HT-29 (cell line): ENCODE data around the gene CER1. TPM values are rescaled to one million over a fixed set of nuclear protein-coding genes. Genes with fewer than 3 reads are reported as not detected.
"Not testable (repeated sequence)": the region's sequence is repeated elsewhere in the genome, so short reads cannot be mapped to it uniquely, and the experiment has no call there.

Source experiments
- DNase-seq: peaks from one replicate; pipeline ENCODE4 v3.0.0-alpha.2; 2015; ENCODE audit warnings: low spot score
- total RNA-seq: library from RNA; depleted of rRNA; stranded (reverse); fragments of >200 nt; shearing (Covaris generic); gene quantifications from 2 replicates; pipeline ENCODE4 v1.2.3, GENCODE V29; 2014

CER1 gene
- total RNA-seq, 1 experiment from 2014 or later: not detected

DNA sequence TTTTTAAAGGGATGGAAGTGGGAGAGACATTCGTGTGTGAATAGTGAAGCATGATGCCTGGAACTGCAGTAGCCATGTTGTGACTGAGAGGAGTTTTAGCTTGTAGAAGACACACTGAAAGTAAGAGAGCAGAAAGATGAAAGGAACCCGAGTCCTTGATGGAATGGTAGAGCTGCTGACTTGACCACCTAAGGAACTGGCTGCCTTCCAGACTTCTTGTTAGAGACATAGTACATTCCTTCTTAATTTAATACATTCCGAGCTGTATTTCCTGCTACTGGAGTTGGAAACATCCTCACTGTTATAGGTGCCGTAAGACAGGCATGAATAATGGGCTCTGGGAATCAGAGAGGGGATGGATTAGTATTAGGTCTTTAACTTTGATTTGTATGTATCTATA lies 7.4 kb downstream of the CER1 start:
- no peak for DNase-seq

DNA sequence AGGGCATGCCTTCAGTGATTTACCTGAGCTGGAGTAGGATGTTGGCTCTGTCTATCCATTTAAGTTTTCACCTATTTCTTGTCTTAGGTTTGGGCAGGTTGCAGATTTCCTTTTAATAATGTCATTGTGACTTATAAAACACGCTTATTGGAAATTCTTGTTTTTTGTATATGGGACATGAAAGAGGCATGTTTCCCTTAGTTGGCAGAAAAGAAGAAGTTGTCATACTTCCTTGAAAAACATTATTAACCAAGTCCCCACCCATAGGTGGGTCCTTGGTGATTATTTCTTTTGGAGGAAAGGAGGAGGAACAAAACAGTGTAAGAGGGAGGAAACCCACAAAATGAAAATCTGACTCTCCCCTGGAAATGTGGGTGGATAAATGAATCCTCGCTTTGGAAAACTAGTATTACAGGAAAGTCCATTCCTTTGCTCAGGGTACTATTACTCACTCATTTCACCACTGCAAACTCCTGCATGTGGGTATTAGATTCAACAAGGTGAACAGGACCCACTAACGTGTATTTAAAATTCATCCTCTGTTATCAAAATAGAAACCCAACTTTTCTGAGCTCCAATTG lies 9.3 kb downstream of the CER1 start:
- DNase-seq: no peak

DNA sequence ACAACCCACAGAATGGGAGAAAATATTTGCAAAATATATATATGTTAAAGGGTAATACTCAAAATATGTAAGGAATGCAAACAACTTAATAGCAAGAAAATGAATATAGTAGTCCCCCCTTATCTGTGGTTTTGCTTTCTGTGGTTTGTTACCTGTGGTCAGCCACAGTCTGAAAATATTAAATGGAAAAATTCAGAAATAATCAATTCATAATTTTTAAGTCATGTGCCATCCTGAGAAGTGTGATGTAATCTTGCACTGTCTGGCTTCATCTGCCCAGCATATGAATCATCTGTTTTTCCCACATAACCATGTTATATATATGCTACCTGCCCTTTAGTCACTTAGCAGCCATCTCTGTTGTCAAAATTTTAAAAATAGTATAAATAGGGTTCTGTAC lies 11.7 kb downstream of the CER1 start:
- DNase-seq: no peak

DNA sequence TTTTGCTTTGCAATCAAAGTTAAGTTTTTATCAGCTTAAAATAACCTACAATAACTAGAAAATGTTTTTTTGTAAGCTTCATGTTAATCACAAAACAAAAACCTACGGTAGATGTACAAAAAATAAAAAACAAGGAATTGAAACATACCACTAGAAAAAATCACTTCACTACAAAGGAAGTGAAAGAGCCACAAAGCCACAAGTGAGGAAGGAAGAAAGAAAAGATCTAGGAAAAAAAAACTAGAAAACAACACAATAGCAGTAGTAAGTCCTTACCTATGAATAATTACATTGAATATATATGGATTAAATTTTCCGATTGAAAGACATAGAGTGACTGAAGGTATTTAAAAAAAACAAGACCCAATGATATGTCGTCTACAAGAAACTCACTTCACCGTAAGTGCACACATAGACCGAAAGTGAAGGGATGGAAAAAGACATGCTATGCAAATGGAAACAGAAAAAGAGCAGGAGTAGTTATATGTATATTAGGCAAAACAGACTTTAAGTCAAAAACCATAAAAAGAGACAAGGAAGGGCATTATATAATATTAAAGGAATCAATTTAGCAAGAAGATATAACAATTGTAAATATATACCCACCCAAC lies 15.9 kb downstream of the CER1 start:
- DNase-seq: no peak

DNA sequence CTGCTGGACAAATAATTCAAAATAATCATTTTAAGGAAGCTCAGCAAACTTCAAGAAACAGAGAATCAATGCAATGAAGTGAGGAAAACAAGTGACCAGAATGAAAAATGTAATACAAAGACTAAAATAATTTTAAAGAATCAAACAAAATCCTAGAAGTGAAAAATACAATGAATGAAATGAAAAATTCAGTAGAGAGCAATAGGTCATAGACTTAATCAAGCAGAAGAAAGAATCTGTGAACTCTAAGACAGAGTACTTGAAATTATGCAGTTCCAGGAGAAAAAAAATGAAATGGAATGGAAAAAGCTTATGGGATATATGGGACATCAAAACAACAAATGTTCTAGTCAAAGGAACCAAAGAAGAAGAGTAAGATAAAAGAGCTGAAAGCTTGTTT lies 17.5 kb downstream of the CER1 start:
- DNase-seq: no peak

DNA sequence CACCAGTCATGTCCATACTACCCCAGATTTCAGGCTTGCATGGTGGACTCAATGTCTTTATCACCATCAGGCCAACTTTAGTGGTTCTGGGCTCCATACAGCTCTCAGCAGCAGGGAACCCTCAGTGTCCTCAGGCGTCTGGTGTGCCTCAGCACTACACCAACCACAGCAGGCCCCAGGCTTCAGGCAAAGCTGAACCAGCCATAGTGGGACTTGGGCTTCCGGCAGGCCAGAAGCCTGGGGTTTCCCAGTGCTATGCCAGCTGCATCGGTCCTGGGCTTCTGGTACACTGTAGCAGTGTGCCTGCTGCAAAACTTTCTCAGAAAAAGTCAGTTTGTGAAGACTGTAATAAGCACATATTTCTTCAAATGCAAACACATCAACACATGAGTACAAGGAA lies 18.3 kb downstream of the CER1 start:
- DNase-seq: no peak

DNA sequence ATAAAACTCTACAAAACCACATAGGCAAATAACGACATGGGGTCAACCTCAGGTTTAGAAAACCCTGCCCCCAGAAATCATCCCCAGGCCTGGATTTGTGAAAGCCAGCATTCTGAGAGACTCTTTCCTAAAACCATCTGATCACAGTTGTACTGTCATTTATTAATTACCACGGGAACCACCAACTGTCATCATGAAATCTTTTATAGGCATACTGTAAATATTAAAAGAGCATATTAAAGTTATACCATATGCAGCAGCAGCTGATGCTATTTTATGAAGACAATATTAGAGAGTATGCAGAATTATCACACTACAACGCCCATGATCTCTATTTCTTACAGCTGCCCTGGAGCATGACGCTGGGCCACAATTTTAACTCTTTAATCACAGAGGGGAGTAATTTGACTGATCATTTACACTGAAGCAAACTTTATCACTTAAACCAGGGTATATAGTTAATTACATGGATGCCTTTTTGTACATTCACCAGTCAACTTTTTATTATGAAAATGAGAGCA lies 20.3 kb downstream of the CER1 start:
- no peak for DNase-seq

DNA sequence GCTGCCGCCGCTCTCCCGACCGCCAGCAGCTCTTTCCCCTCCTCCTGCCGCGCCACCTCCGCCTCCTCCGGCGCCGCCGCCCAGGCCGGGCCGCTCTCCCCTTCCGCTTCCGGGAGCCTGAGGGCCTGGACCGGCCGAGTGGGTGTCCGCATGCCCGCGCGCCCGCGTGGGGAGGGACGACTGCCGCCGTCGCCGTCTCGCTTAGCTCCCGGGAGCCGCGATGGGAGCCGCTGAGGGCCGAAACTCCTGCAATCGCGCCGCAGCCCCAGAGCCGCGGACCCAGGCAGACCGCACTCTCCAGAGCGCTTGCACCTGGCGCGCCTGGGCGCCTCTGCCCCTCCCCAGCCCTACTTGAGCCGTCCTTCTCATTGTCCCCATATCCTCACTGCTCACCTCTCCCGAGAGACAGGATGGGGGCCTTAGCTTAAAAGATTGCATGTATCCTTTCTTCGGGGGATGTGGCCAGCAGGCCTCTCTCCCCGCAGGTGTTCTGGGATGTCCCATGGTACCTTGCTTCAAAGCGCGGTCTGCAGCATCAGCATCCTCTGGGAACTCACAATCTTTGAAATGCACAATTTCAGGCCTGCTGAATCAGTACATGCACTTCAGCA lies 29.2 kb downstream of the CER1 start, which contains the start of gene ZDHHC21:
TSS of gene ZDHHC21 (minus strand) at position 182 of the 611 bp plus-strand sequence. CDS start 19,092 bp downstream, outside the sequence.
- DNase-seq: peak; percentile 58

DNA sequence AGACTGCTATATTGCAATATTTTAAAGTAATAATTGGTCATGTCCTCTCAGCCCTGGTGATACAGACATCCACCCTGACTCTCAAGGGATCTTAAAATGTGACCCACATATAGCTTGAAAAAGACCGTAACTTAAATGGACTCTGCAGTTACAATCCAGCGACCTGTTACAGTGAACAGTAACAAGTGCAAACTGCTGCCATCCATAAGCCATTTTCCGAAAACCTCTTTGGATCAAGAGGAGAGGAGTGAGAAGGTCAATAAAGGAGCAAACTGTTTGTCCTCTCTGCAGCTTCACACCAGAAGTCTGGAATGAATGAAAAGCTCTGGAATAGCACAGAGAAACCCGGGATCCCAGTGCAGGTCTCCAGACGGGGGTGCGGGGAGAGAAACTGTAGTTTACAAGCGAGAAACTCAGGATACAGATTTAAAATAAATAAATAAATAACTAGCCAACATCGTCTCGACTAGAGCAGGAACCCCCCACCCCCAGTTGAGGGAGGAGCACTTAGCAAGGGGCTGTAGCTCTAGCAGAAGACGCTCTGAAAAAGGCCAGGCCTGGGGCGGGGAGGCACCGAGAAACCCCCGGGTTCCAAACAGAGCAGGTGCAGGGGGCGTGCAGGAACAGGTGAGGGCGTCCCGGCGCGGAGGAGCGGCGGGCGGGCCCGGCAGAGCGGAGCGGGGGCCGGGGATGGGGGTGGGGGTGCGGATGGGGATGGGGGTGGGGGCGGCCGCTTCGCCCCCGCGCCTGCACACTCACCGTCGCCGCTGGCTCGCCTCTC lies 29.9 kb downstream of the CER1 start:
- DNase-seq: peak; percentile 41

DNA sequence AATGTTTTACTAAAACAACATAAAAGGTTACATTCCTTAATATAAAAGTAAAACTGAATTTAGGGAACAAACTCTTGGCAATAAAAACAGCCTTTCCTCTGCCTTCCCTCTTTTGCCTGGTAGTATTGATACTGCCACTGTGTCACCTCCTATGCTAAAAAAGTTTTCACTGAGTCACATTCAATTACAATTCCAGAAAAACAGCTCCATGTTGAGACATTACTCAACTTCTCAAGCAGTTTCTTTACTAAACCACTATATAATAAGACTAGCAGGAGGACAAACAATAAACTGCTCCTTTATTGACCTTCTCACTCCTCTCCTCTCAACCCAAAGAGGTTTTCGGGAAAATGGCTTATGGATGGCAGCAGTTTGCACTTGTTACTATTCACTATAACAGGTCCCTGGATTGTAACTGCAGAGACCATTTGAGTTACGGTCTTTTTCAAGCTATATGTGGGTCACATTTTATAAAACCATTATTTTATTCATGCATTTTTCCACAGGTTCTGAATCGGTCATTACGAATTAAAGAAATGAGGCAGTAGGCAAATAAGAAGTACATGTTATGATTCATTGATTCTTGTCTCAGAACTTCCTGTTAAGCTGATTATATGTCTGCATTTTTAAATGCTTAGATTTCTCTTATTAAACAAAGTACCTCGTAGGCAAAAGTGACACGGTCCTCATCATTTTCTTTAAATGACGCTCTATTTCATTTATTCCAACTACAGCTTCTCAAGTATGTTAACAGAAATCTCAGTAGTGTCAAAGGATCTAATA lies 31.4 kb downstream of the CER1 start:
- no peak for DNase-seq

DNA sequence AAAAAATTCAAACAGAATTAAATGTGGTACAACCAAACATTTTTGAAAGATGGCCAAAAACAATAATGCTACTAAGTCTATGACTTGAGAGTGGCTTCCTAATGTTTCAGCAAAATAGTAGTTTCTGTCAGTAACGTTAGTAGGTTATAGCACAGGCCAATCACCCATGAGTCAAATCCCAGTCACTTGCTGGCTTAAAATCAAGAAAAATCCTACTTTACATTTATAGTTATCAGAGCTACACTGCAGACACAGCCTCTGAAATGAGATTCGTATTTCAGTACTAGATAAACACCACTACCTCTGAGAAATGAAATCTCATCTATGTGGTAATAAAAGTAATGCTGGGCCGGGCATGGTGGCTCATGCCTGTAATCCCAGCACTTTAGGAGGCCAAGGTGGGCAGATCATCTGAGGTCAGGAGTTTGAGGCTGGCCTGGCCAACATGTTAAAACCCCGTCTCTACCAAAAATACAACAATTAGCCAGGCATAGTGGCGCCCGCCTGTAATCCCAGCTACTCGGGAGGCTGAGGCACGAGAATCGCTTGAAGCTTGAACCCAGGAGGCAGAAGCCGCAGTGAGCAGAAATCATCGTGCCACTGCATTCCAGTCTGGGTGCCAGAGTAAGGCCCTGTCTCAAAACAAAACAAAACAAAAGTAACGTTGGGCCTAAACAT lies 35.4 kb downstream of the CER1 start:
- no peak for DNase-seq

DNA sequence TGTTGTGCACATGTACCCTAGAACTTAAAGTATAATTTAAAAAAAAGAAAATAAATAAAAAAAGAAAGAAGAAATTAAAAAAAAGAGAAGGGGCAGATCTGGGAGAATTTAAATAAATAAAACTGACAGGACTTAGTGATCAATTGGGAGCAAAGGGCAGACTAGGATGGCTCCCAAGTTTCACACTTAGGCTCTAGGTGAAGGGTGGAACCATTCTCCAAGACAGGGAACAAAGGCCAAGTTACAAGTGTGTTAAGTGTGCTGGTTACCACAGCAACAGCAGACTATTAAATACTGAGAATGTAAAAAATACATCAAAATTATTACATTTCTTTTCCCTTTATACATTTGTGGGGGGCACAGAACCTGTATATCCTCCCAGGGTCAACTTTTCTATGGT lies 36.4 kb downstream of the CER1 start:
- no peak for DNase-seq

DNA sequence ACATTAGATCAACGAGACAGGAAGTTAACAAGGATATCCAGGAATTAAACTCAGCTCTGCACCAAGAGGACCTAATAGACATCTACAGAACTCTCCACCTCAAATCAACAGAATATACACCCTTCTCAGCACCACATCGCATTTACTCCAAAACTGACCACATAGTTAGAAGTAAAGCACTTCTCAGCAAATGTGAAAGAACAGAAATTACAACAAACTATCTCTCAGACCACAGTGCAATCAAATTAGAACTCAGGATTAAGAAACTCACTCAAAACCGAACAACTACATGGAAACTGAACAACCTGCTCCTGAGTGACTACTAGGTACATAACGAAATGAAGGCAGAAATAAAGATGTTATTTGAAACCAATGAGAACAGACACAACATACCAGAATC lies 39.9 kb downstream of the CER1 start:
- DNase-seq: not testable (repeated sequence)

DNA sequence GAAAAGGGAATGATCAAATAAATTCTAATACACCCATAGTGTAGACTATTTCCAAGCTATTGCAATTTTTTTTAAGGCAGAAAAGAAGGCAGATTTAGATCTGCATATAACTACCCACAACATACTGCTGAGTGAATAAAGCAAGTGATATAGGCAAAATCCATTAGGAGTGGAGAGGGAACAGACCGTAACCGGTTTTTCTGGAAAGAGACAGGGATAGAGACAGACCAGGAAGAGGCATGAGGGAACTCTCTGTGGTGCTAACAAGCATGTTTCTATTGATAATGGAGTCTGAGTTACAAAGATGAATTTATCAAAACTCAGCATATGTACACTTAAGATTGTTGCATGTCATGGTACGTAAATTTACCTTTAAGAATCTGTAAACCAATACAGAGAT lies 43.8 kb downstream of the CER1 start:
- no peak for DNase-seq

DNA sequence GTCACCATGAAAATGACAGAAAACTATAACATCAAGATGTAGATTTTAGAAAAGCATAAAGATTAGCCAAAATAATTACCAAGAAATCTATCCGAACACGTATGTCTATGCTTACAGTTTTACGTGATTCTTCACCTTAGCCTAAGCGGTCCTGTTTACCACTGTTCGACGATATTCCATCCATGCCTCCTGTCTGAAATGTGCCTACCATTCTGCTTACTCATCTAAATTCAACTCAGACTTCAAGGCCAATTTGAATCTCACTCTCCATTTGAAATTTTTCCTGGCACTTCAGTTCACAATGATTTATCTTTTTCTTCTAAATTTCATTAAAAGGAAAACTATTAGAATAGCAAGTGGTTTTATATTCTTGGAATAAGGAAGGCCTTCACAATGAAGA lies 44.7 kb downstream of the CER1 start:
- DNase-seq: no peak

DNA sequence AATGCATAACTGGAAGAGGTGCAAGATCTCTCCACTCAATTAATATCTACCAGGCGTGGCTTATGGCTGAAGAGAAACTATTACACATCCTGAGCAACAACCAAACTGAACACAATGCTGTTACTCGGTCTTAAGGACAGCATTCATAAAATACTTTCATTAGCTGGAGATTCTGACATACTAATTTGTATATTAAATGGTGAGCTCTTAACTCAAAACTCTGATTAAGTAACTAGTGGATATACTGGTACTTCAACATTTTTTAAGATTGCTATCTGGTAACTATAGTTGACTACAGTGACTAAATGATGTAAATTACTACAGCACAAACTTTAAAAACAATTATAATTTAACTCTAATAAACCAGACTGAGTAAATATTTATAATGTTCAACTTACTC lies 45.1 kb downstream of the CER1 start:
- no peak for DNase-seq

DNA sequence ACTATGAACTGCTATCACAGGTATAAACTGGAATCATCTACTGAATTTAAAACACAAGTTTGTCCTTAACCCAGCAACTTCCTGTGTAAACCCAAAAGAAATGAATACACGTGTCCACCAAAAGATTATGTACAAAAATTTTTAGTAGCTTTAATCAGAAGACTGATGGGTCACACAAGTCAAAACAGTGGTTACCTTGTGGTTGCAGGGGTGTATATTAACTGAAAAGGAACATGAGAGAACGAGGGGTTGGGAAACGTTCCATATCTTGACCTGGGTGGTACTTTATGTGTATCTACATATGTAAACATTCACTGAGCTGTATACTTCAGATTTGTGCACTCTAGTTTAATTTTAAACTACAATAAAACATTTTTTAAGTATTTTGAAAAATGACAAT lies 47.9 kb downstream of the CER1 start:
- DNase-seq: no peak

DNA sequence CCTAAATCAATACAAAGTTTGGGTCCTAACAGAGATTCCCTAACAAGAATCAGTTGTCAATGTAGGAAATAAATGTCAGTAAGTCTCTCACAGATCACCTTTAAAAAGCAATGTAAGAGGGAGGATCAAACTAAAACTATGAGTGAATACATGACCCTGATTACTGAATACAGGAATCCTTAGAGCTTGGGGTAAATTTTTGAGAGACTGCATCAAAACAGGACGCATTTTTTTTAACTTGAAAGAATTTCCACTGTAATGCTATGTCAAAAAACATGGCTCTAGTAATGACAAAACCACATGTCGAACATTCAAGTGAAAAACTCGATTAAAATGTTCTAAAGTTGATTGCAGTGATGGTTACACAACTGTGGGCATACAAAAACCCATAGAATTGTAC lies 51.2 kb downstream of the CER1 start:
- no peak for DNase-seq

DNA sequence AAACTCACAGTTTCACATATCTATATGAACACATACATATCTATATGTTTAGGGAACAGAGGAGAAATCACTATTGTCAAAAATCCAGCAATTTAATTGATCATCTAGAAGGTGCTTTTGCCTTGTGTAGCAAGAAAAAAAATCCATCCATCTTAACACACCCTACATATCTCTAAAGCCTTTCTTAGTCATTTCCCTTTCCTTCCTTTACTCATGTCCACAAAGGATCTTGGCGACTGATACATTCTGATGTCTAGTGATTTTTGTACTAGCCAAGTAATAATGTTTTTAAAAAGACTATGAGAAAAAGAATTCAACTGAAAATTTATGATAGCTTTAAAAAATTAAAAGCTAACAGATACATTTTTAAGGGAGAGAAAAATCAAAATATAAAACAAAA lies 51.8 kb downstream of the CER1 start:
- DNase-seq: no peak
